Thoracic aorta (tissue), 2 donors: ENCODE data around the gene HNRNPCL2. TPM values are rescaled to one million over a fixed set of nuclear protein-coding genes. Genes with fewer than 3 reads are reported as not detected.
"Not testable (repeated sequence)": the region's sequence is repeated elsewhere in the genome, so short reads cannot be mapped to it uniquely, and the experiment has no call there.

ENCODE experiments used
- ATAC-seq: fragments of 150-250 bp; one replicate; pipeline ENCODE4 v1.8.0; 2017; ENCODE audit warnings: low read depth; ENCODE audit not compliant: insufficient number of reproducible peaks, low FRiP score
- DNase-seq: peaks from one replicate; pipeline ENCODE4 v3.0.0-alpha.2; 2020; ENCODE audit warnings: low spot score
- H3K27ac ChIP-seq, 2 donors: fragments of 200-600 bp; sonication (generic); 1 replicate in 1 of 2; 2 replicates in 1 of 2; pipeline ENCODE4 v1.5.1; 2016; ENCODE audit warnings: mild to moderate bottlenecking in 2 of 2, moderate library complexity in 2 of 2
- H3K27me3 ChIP-seq: fragments of 200-600 bp; sonication (generic); replicated peaks from 2 replicates; pipeline ENCODE4 v1.6.0; 2016; ENCODE audit warnings: mild to moderate bottlenecking; ENCODE audit not compliant: insufficient read depth
- H3K36me3 ChIP-seq: fragments of 200-600 bp; sonication (generic); one replicate; pipeline ENCODE4 v1.5.1; 2016
- H3K4me1 ChIP-seq, 2 donors: fragments of 200-600 bp; sonication (generic); 1 replicate in 1 of 2; 2 replicates in 1 of 2; pipeline versions ENCODE4 v1.5.1 to v1.6.0; 2016; ENCODE audit warnings: low read depth in 2 of 2, mild to moderate bottlenecking in 1 of 2; ENCODE audit not compliant: control insufficient read depth in 1 of 2
- H3K4me3 ChIP-seq: fragments of 200-600 bp; sonication (generic); 2 replicates; pipeline ENCODE4 v1.5.1; 2016; ENCODE audit warnings: mild to moderate bottlenecking
- H3K9me3 ChIP-seq: fragments of 200-600 bp; sonication (generic); 2 replicates; pipeline ENCODE4 v1.5.1; 2016
- total RNA-seq, 2 donors: library from RNA; depleted of rRNA; stranded (reverse); fragments of >200 nt; gene quantifications; one replicate each; pipeline versions ENCODE4 v1.1.0 to v1.2.3, GENCODE V29; 2016

The HNRNPCL2 gene
- total RNA-seq, result not detected

DNA sequence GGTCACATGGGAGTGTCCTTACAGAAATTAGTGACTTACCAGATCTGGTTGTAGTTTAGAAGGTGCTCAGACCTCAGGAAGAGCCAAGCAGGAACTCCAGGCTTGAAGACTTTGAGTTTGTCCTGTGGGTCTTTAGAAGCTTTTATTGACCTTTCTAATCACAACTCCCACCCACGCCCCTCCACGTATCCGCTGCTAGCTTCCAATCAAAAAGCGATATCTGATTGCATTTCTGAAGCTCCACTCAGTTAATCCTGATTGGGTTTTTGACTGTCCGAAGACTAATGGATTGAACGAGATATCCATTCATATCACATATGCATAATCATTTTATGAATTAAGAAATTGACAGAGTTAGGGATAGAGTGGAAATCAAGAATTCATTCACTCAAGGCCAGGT lies at the start of gene HNRNPCL2:
HNRNPCL2 (minus strand) TSS at position 101 of the 400 bp plus-strand sequence. CDS start 454 bp downstream, outside the sequence.
- not testable (repeated sequence) for H3K27me3 ChIP-seq, H3K4me3 ChIP-seq

DNA sequence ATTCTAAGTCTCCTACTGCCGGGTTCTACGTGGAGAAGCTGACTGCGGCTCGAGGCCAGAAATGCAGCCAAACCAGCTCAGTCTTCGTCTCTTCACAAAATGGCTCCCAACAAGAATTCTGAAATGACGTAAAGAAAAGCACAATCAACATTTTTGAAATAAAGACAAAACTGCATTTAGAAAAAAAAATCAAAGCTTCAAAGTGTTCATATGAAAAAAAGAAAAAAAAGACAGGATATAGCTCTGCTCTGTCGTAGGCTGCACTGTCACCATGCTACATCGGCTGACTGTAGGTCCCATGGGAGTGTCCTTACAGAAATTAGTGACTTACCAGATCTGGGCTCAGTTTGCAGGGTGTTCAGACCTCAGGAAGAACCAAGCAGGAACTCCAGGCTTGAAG lies 48.9 kb upstream of the HNRNPCL2 start, which contains the start of gene HNRNPCL4:
HNRNPCL4 (minus strand) TSS at position 101 of the 400 bp plus-strand sequence. CDS start 164 bp downstream, outside the sequence.
- not testable (repeated sequence) for H3K36me3 ChIP-seq, DNase-seq, H3K4me3 ChIP-seq, H3K27ac ChIP-seq, H3K27me3 ChIP-seq, H3K9me3 ChIP-seq, ATAC-seq, H3K4me1 ChIP-seq

More for the DNA sequence above, at the start of gene HNRNPCL2:
- not testable (repeated sequence) for ATAC-seq, H3K27ac ChIP-seq, H3K36me3 ChIP-seq, H3K4me1 ChIP-seq, H3K9me3 ChIP-seq, DNase-seq

DNA sequence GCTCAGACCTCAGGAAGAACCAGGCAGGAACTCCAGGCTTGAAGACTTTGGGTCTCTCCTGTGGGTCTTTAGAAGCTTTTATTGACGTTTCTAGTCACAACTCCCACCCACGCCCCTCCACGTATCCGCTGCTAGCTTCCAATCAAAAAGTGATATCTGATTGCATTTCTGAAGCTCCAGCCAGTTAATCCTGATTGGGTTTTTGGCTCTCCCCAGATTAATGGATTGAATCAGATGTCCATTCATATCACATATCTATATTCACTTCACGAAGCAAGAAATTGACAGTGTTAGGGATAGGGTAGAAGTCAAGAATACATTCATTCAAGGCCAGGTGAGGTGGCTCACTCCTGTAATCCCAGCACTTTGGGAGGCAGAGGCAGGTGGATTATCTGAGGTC lies 39.3 kb upstream of the HNRNPCL2 start, which contains the start of gene PRAMEF26:
PRAMEF26 (minus strand) TSS at position 101 of the 400 bp plus-strand sequence. CDS start 2,914 bp downstream, outside the sequence.
- not testable (repeated sequence) for ATAC-seq

DNA sequence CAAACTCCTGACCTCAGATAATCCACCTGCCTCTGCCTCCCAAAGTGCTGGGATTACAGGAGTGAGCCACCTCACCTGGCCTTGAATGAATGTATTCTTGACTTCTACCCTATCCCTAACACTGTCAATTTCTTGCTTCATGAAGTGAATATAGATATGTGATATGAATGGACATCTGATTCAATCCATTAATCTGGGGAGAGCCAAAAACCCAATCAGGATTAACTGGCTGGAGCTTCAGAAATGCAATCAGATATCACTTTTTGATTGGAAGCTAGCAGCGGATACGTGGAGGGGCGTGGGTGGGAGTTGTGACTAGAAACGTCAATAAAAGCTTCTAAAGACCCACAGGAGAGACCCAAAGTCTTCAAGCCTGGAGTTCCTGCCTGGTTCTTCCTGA lies 46.2 kb downstream of the HNRNPCL2 start, which contains the start of gene PRAMEF25:
PRAMEF25 (plus strand) TSS at position 301 of the 400 bp plus-strand sequence. CDS start 2,920 bp downstream, outside the sequence.
- not testable (repeated sequence) for H3K27ac ChIP-seq, DNase-seq, H3K4me1 ChIP-seq, H3K27me3 ChIP-seq, ATAC-seq, H3K4me3 ChIP-seq, H3K36me3 ChIP-seq, H3K9me3 ChIP-seq

More for the DNA sequence above, 39.3 kb upstream of the HNRNPCL2 start, which contains the start of gene PRAMEF26:
- H3K36me3 ChIP-seq, H3K27me3 ChIP-seq, H3K4me1 ChIP-seq, H3K4me3 ChIP-seq, H3K9me3 ChIP-seq, DNase-seq, H3K27ac ChIP-seq: not testable (repeated sequence)

Other genes starting within 250 kb of the HNRNPCL2 start
- not detected for gene PRAMEF4, start 230.7 kb downstream of the HNRNPCL2 start, total RNA-seq
- gene PRAMEF10, start 218.6 kb downstream of the HNRNPCL2 start, total RNA-seq, result not detected
- gene PRAMEF7, start 200.2 kb downstream of the HNRNPCL2 start, total RNA-seq, result not detected
- not detected for gene PRAMEF6, start 169.3 kb downstream of the HNRNPCL2 start, total RNA-seq
- gene PRAMEF27, start 60.3 kb downstream of the HNRNPCL2 start, total RNA-seq, result not detected
- not detected for gene HNRNPCL3, start 56.1 kb downstream of the HNRNPCL2 start, total RNA-seq
- not detected for gene PRAMEF25, start 46.1 kb downstream of the HNRNPCL2 start, total RNA-seq
- not detected for gene PRAMEF26, start 39.2 kb upstream of the HNRNPCL2 start, total RNA-seq
- gene HNRNPCL4, start 48.8 kb upstream of the HNRNPCL2 start, total RNA-seq, result not detected
- not detected for gene PRAMEF9, start 55.0 kb upstream of the HNRNPCL2 start, total RNA-seq
- not detected for gene PRAMEF13, start 84.6 kb upstream of the HNRNPCL2 start, total RNA-seq
- not detected for gene PRAMEF18, start 109.3 kb upstream of the HNRNPCL2 start, total RNA-seq
- not detected for gene PRAMEF5, start 137.3 kb upstream of the HNRNPCL2 start, total RNA-seq
- gene PRAMEF8, start 168.3 kb upstream of the HNRNPCL2 start, total RNA-seq, result not detected
- not detected for gene PRAMEF33, start 186.7 kb upstream of the HNRNPCL2 start, total RNA-seq
- not detected for gene PRAMEF15, start 198.7 kb upstream of the HNRNPCL2 start, total RNA-seq
- gene PRAMEF14, start 230.3 kb upstream of the HNRNPCL2 start, total RNA-seq, result not detected